Activated effector memory CD4-positive, alpha-beta T cell treated with anti-CD3 and anti-CD28 coated beads, Interleukin-2, amount 50 U/mL, for 16 hours (primary cell): ENCODE measurements around the gene CFAP73.

ENCODE experiments used
- DNase-seq: peaks from one replicate; pipeline ENCODE4 v3.0.0-alpha.2; 2020

CFAP73 gene

DNA sequence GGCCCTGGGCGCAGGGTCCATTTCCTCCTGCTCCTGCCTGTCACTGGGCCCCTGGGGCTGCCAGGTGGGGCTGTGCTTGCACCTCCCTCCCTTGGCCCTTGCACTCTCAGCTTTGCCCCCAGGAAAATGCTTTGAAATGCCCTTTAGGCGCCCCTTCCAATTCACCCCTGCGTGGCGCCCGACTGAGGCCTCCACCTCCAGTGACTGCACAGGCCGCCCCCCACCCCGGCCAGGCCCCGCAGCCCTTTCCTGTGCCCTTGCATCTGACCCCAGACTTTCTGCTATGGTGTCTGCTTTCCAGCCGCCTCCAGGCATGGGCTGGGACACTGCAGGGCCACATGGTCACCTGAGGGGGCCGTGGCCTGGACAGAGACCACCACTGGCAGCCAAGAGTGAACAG is 18.3 kb downstream of the CFAP73 start:
- no peak for DNase-seq

DNA sequence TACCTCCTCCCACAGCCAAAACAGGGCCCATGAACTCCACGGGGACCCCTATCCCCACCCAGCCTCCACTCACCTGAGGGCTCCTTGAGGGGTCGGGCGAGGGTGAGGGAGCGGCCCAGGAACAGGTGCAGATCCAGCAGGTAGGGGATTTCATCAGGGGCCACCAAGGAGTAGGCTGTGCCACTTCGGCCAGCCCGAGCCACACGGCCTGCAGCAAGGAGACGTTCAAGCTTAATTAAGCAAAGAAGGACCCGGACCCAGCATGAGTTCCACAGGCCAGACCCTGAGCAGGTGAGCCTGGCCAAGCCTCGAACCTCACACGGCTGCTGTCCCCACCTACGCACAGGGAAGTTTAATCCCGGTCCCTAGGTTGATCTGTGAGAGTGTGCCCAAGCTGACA is 20.2 kb downstream of the CFAP73 start:
- DNase-seq, result no peak

DNA sequence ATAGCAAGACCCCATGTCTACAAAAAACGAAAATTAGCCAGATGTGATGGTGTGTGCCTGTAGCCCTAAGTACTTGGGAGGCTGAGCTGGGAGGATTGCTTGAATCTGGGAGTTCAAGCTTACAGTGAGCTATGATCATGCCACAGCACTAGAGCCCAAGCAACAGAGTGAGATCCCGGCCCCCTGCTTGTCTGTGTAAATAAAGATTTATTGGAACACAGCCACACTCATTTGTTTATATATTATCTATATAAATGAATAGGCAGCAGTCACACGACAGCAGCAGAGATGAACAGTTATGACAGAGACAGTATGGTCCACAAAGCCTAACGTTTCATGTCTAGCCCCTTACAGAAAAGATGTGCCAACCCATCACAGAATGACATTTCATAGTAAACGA is 20.9 kb downstream of the CFAP73 start:
- DNase-seq, result no peak

DNA sequence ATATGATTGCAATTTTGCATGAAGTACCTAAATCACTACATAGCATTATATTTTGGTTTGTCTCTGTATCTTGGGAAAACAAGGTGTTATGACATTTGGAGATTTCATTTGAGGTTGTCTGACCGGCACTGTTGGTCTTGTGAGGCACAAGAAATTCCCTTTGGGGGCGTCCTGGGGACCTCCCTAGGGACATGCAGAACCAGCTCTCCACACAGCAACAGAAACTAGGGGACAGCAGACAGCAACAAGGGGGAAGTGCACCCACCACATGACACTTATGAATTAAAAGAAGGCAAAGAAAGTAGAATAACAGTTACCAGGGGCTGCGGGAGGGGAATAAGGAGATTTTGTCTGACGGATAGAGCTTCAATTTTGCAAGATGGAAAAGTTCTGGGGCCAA is 21.4 kb downstream of the CFAP73 start:
- no peak for DNase-seq

DNA sequence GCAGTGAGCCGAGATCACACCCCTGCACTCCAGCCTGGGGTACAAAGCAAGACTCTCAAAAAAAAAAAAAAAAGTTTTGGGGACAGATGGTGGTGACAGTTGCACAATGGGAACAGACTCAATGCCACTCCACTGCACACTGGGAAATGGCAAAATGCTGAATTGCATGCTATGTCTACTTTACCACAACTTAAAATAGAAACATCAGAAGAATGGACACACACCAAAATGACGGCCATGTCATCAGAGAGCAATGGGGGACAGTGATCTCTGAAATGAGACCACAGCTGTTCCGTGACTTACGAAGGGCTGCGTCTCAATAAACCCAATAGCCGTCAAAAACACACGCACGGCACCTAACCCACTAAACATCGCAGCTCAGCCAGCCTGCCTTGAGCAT is 22.0 kb downstream of the CFAP73 start:
- DNase-seq, result no peak

DNA sequence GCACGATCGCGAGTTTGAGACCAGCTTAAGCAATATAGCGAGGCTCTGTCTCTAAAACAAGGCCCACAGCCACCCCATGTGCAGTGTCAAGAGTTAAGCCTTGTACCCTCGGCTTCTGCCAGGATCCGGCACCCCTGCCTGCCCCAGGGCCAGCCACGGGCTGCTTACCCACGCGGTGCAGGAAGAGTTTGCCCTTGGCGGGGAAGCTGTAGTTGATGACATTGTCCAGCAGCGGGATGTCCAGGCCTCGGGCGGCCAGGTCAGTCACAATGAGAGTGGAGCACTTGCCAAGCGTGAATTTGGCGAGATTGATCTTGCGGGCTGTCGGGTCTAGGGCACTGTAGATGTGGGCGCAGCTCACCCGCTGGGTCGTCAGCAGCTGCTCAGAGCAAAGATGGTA is 22.7 kb downstream of the CFAP73 start:
- no peak for DNase-seq

DNA sequence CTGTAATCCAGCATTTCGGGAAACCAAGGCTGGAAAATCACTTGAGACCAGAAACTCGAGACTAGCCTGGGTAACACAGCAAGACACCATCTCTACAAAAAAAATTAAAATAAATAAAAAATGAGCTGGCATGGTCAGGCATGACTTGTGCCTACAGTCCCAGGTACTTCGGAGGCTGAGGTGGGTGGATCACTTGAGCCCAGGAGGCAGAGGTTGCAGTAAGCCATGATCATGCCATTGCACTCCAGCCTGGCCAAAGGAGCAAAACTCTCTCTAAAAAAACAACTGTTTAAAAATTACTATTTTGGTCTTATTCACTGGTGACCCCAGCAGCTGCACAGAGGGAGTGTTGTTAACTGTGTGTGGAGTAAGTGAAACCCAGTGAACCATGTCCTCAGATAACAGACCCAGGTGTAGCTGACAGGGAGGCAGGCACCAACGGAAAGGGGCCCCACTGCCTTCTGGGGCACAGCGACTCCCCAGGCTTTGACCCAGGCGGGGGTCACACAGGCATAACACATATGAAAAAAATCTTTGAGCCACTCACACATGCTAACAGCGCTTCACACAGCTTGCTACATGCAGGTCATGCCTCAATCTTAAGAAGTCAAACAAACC is 23.7 kb downstream of the CFAP73 start:
- no peak for DNase-seq

DNA sequence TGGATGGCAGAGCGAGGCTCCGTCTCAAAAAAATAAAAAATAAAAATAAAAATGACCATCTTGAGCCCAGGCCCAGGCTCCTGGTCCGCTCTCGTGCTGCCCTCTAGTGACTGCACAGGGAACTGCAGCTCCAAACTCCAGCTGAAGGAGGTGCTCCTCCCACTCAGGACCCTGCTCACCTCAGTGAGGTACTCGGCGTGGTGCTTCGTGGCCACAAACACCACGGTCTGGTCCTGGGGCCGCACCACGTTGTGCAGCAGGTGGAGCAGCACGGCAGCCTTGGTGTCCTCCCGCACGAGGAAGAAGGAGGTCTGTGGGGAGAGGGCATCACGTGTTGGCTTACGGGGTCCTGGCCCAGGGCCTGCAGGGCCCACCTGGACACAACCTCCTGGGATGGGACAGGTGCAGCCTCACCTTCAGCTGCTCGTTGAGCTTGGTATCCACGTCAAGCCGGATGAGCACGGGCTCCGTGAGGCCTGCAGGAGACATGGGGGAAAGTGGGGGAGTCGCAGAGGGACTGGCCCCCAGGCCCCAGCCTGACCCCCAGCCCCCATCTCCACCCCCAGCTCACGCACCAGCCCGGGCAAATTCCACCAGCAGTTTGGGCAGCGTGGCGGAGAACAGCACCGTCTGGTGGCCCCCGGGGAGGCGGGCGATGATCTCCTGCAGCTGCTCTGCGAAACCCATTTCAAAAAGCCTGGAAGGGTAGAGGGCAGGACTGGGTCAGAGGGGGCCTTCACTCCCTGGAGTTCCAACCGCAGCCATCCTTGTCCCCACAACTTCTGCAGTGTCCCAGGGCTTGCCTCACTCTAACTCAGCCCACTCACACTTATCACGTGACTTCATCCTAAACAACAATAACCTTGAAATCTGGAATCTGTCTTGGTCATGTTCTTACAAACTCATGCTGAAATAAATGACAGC is 25.2 kb downstream of the CFAP73 start:
- DNase-seq, result peak; percentile 93

DNA sequence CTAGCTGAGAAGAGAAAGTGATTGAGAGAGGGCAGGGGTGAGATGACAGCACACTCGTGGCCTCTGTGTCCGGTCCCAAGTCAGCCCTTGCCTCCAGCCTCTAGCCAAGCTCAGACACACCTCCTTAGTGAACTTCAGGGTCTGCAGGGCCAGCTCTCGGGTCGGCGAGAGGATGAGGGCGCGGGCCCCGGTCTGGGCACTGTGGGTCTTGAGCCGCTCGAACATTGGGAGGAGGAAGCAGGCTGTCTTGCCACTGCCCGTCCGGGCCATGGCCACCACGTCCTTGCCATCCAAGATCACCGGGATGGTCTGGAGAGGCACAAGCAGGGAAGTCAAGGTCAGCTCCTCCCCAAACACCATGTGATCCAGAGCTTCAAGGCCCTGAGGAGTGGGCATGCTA is 29.5 kb downstream of the CFAP73 start:
- DNase-seq, result no peak

DNA sequence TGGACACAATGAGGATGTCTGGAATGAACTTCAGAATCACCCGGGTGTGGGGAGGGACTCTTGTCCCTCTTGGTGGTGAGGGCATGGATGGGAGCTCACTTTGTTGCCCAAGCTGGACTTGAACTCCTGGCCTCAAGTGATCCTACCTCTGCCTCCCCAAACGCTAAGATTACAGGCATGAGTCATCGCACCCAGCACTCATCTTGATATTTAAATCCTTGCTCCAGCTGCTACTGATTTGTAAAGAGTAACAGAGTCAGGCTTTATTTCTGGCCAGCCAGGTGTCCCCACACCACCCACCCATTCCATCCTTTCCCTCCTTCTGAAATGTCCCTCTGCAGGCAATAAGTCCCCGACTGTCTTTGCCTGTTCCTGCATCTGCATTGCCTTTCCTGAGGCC is 30.8 kb downstream of the CFAP73 start:
- DNase-seq, result no peak

DNA sequence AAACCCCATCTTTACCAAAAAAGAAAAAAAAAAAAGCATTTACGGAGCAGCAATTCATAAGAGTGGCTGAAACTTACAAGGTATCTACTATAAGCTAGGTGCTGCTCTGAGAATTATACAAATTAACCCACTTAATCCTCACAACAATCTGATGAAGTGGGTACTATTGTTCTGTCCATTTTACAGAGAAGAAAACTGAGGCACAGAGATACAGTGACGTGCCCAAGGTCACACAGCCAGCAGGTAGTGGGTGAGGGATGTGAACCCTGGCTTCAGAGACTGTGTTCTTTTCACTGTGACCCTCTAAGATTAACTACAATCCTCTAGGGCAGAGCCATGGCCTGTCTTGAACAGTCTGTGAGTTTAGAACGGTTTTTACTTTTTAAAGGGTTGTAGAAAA is 32.5 kb downstream of the CFAP73 start:
- no peak for DNase-seq

DNA sequence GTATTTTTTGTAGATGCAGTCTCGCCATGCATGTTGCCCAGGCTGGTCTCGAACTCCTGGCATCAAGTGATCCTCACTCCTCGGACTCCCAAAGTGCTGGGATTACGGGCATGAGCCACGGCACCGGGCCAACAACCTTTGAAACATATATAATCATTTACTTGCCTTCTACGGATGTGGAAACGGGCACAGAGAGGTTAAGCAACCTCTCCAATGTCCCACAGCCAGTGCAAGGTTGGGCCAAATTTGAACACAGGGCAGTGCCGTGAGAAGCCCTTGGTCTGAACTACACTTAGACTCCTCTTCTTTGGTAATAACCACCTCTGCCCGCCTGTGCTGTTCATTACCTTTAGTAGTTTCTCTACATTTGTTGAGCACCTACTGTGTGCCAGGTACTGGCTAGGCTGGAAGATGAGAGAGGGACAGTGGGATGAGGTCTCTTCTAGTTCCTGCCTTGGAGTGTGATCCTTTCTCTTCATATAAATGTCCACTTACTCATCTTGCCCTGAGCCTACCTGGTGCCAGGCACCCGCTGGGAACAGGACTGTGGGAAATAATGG is 33.6 kb downstream of the CFAP73 start:
- no peak for DNase-seq

DNA sequence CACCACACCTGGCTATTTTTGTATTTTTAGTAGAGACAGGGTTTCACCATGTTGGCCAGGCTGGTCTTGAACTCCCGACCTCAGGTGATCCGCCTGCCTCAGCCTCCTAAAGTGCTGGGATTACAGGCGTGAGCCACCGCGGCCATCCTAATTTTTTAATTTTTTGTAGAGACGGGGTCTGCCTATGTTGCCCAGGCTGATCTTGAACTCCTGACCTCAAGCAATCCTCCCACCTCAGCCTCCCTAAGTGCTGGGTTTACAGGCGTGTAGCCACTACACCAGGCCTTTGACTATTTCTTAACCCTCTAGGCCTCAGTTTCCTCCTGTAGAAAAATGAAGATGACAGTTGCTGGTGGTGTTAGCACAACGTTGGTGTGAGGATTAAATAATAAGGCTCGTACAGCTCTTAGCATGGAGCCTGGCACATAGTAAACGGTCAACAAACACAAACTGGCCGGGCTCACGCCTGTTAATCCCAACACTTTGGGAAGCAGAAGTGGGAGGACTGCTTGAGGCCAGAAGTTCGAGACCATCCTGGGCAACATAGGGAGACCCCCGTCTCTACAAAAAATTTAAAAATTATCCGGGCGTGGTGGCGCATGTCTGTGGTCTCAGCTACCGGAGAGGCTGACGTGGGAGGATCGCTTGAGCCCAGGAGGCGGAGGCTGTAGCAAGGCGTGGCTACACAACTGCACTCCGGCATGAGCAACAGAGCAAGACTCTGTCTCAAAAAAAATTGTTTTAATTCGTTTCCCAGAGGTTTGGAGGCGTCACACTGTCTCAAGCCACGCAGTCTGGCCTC is 34.8 kb downstream of the CFAP73 start:
- no peak for DNase-seq

DNA sequence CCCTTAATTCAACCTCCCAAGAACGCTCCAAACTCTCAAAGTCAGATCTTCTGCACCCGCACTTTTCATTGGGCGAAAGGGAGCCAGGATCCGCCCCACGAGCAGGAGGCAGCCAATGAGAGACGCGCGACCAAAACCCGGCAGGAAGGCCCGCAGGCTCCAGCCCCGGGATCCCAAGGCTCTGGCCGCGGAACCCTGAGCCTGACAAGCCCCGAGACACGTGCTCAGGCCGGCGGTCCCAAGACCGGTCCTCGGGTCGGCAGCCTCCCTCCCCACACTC is 35.3 kb downstream of the CFAP73 start:
- DNase-seq, result peak; percentile 95

DNA sequence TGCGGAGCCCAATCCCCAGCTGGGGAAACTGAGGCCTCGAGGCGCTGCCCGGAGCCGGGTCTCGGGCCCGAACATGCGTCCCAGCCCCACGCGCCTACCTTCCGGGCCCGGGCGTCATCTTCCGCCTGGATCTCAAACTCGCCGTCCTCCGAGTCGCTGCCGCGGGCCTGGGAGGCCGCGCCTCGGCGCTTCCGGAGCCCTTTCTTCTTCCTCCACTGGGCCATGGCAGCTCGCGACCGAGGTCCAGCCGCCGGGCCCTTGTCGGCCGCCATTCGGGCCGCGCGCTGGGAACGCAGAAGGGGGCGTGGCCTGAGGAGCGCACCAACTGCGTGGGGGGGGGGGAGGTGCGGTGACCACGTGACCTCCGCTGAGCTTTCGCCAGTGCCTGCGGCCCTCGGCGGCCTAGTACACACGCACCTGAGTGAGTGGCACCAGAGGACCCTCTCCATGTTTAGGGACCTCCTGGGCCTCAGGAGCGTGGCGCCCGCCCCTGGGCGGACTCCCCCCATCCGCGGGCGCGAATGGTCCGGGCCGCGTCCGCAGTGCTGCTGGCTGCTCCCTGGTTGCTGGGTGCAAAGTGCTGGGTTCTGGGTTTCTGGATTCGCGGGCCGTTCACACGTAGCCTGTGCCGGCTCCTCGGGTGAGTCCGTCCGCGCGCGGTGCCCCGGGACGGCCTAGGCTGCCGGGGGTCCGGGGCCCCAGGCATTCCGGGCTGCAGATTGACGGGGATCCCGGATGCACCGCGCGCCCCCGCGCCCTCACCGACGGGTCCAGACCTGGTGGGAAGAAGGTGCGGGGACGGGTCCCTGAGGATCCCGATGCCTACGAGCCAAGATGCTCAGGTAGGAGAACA is 35.9 kb downstream of the CFAP73 start, which contains the start of the genes DDX54 and RITA1:
Gene DDX54 (minus strand): TSS at position 299 of the 853 bp plus-strand sequence. CDS start 27 bp downstream, at position 272.
Gene RITA1 (plus strand): TSS at position 542 of the 853 bp plus-strand sequence. CDS start 1,026 bp downstream, outside the sequence.
- peak; percentile 93 for DNase-seq

DNA sequence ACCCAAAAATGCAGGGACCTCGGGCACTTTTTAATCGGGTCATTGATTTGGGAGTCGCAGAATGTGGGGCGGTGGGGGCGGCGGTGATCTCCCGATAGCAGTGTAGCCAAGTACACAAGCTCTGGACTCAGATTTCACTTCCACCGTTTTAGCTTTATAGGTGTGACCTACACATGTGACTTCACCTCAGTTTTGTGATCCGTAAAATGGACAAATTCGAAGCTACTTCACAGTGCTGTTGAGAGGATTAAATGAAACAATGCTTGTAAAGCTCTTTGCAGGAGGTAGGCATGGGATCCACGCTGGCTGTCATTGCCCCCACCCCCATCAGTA is 36.5 kb downstream of the CFAP73 start:
- no peak for DNase-seq

DNA sequence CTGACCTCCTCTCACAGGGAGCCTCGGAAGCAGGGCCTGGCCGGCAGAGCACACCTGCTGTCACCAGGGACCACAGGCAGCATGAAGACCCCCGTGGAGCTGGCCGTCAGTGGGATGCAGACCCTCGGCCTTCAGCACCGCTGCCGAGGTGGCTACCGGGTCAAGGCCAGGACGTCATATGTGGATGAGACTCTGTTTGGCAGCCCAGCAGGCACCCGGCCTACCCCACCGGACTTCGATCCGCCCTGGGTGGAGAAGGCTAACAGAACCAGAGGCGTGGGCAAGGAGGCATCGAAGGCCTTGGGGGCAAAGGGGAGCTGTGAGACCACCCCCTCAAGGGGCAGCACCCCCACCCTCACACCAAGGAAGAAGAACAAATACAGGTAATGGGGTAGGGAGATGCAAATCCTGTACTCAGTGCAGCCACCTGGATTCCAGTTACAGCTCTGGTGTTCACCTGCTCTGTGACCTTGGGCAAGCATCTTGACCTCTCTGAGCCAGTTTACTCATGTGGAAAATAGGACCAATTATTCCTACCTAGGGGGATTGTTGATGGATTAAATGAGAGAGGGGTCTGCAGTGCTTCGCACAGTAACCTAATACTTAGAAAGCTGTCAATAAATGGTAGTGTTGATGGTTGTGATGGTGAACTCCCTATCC is 37.3 kb downstream of the CFAP73 start:
- DNase-seq, result no peak

DNA sequence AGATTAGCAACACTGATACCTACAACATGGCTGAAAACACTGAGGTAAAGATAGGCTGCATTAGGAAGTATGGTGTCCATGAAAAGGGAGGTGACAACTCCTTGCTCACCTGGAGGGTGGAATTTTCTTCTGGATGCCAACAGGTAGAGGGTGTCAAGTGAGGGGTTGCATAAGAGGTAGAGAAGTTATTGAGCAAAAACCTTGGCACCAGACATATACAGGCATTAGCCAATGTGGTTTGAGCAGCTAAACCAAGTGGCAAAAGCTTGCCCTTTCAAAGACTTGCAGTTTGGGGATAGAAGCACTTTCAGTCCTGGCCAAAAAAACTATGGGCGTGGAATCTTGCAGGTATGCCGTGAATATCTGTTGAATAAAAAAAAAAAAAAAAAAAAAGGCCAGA is 39.8 kb downstream of the CFAP73 start:
- DNase-seq, result no peak

DNA sequence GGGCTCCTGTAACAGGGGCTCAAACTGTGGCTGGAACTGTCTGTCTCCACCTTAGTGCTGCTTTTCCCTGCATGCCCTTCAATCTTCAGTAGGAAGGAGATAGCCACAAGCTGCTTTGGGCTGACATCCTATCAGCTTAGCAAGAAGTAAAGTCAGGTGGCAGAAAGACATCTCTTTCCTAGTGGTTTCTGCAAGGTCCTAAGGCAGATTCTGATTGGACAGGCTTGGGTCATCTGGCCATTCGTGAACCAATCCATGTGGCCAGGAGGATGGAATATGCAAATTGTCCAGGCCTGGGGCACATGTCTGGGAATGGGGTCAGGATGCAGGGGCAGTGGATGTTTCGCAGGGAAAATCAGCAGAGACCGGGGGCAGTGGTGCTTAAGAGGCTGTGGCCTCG is 41.2 kb downstream of the CFAP73 start:
- no peak for DNase-seq

DNA sequence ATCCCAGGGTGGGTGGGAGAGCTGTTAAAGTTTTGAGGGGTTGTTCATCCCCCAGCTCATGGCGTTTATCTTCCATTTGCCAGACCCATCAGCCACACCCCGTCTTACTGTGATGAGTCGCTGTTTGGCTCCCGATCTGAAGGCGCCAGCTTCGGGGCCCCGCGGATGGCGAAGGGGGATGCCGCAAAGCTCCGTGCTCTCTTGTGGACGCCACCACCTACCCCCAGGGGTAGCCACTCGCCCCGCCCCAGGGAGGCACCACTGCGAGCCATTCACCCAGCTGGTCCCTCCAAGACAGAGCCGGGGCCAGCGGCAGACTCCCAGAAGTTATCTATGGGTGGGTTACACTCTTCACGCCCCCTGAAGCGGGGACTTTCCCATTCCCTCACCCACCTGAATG is 41.7 kb downstream of the CFAP73 start:
- DNase-seq, result no peak

DNA sequence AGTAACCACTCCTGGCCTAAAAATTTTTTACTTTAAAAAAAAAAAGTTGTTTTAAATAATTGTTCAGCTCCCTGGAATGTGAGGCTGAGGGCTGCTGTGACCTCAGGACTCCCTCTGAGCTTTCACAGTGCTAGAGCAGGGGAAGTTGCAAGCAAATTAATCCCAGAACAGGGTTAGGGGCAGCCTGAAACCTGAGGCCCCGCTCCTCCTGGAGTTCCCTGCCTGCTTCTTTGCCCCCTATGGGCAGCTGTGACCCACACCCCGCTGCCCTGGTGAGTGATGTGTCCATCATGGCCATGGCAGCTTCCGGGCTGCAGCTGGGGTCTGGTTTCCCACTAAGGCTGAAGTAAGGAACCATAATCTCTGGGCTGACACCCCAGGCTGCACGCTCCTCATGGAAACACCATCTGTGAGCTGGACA is 45.5 kb downstream of the CFAP73 start:
- DNase-seq, result no peak

DNA sequence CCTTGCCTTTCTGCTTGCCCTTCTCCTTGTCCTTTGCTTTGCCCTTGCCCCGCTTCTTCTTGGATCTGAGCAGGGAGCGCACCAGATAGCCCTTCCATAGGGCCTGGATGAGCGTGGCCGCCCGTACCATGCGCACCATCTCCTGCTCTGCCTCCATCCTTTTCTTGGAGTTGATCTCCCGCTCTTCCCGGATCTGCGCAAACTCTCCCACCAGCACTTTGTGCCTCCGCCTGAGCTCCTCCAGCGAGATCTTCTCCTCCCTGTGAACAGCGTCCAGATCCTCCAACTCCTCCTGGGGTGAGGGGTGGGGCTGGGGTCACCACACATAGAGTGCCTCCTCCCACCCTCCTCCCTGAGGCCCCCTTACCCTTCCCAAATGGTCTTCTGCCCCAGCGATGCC is 46.1 kb downstream of the CFAP73 start:
- no peak for DNase-seq
